Gastroesophageal sphincter (tissue), 3 donors: Measurements from ENCODE around the gene PLAAT5.

Experiments used
- EP300 ChIP-seq: sonication (generic); formaldehyde crosslinking; IDR thresholded peaks from one replicate; pipeline ENCODE4 v1.6.1; 2017; ENCODE audit warnings: antibody characterized with exemption, mild to moderate bottlenecking
- POLR2A ChIP-seq, 2 donors: fragments of 450-650 bp; IDR thresholded peaks; one replicate each; pipeline ENCODE4 v1.6.1; 2017; ENCODE audit warnings: antibody characterized with exemption in 2 of 2, mild to moderate bottlenecking in 2 of 2, moderate library complexity in 1 of 2
- TF ChIP-seq, protein P1 (sequence below), 4 experiments: fragments of 200-600 bp in 2 of 4; fragments of 450-650 bp in 2 of 4; sonication (generic) in 1 of 4; IDR thresholded peaks; one replicate each; pipeline ENCODE4 v1.5.1; 2017 to 2019; ENCODE audit warnings: antibody characterized with exemption in 4 of 4, mild to moderate bottlenecking in 2 of 4, moderate library complexity in 2 of 4

DNA sequence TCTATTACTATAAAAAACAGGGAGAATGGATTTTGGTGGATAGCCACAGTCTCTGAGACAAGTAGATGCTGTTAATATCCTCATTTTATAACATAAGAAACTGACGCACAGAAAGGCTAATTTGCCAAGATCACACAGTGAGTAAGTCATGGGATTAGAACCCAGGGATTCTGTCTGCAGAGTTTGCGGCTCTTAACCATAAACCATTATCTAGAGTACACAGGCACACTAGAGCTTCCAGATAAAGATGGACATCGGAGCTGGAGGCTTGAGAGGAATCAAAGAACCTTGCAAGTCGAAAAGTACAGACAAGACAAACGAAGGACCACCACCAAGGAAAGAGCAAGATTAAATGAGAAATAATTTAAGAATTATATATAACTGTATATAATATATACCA, 26.2 kb upstream of the PLAAT5 start:
- no peak for TF ChIP-seq EP300
- TF ChIP-seq, protein P1, sequence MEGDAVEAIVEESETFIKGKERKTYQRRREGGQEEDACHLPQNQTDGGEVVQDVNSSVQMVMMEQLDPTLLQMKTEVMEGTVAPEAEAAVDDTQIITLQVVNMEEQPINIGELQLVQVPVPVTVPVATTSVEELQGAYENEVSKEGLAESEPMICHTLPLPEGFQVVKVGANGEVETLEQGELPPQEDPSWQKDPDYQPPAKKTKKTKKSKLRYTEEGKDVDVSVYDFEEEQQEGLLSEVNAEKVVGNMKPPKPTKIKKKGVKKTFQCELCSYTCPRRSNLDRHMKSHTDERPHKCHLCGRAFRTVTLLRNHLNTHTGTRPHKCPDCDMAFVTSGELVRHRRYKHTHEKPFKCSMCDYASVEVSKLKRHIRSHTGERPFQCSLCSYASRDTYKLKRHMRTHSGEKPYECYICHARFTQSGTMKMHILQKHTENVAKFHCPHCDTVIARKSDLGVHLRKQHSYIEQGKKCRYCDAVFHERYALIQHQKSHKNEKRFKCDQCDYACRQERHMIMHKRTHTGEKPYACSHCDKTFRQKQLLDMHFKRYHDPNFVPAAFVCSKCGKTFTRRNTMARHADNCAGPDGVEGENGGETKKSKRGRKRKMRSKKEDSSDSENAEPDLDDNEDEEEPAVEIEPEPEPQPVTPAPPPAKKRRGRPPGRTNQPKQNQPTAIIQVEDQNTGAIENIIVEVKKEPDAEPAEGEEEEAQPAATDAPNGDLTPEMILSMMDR (IDR thresholded peaks at IDR 0.05), result no peak
- no peak for TF ChIP-seq POLR2A (IDR thresholded peaks at IDR 0.05)
